Lung (tissue), 12 donors: ENCODE data around the gene NLRX1. TPM values are rescaled to one million over a fixed set of nuclear protein-coding genes. Genes with fewer than 3 reads are reported as not detected.
"Not testable (repeated sequence)": the region's sequence is repeated elsewhere in the genome, so short reads cannot be mapped to it uniquely, and the experiment has no call there.

Source experiments
- ATAC-seq: fragments of 200-7000 bp; cut with Tn5 transposase; one replicate; pipeline ENCODE4 v1.9.1; 2020; ENCODE audit warnings: moderate number of reproducible peaks; ENCODE audit not compliant: insufficient read depth, low FRiP score
- DNase-seq, 3 donors: peaks; one replicate each; pipeline ENCODE4 v3.0.0-alpha.2; 2013 to 2017
- H3K27ac ChIP-seq, 2 donors: one replicate each; pipeline ENCODE4 v1.5.1; 2013; ENCODE audit warnings: mild to moderate bottlenecking in 2 of 2, moderate library complexity in 2 of 2, control low read depth in 1 of 2, inconsistent platforms in 1 of 2, low read depth in 1 of 2, low read length in 1 of 2
- H3K27me3 ChIP-seq, 3 donors: one replicate each; pipeline ENCODE4 v1.5.1; 2013; ENCODE audit warnings: low read length in 2 of 3; ENCODE audit not compliant: control insufficient read depth in 3 of 3, insufficient read depth in 3 of 3
- H3K36me3 ChIP-seq, 4 donors: one replicate each; pipeline ENCODE4 v1.5.1; 2013; ENCODE audit warnings: low read length in 4 of 4, mild to moderate bottlenecking in 1 of 4, moderate library complexity in 1 of 4; ENCODE audit not compliant: control insufficient read depth in 4 of 4, insufficient read depth in 4 of 4
- H3K4me1 ChIP-seq, 5 donors: one replicate each; pipeline ENCODE4 v1.5.1; 2013; ENCODE audit warnings: low read length in 5 of 5, mild to moderate bottlenecking in 2 of 5, moderate library complexity in 1 of 5; ENCODE audit not compliant: control insufficient read depth in 5 of 5, insufficient read depth in 5 of 5
- H3K4me3 ChIP-seq: one replicate; pipeline ENCODE4 v1.5.1; 2013; ENCODE audit warnings: mild to moderate bottlenecking, control low read depth, moderate library complexity
- H3K9ac ChIP-seq, 2 donors: one replicate each; pipeline ENCODE4 v1.5.1; 2013; ENCODE audit warnings: low read length in 2 of 2, control low read depth in 1 of 2; ENCODE audit not compliant: insufficient read depth in 1 of 2
- H3K9me3 ChIP-seq, 4 donors: one replicate each; pipeline ENCODE4 v1.5.1; 2013; ENCODE audit warnings: low read length in 3 of 4, mild to moderate bottlenecking in 1 of 4, moderate library complexity in 1 of 4; ENCODE audit not compliant: control insufficient read depth in 4 of 4, insufficient read depth in 3 of 4
- WGBS, 2 donors: extraction: QIAGEN DNeasy Blood & Tissue Kit; methylation state at CpG; one replicate each; pipeline ENCODE4 v1.1.7; 2013; 5-methylcytosine and 5-hydroxymethylcytosine counted together
- polyA plus RNA-seq, 2 donors: library from polyadenylated mRNA; stranded (reverse); fragments of 200-250 nt; gene quantifications; one replicate each; pipeline ENCODE4 v1.2.1, GENCODE V29; 2013
- total RNA-seq, 2 donors: library from RNA; depleted of rRNA in 1 of 2; stranded (reverse); fragments of >200 nt in 1 of 2; gene quantifications; one replicate each; pipeline ENCODE4 v1.2.1, GENCODE V29; 2014 to 2021
- TF ChIP-seq, protein P1 (sequence below): IDR thresholded peaks from 2 replicates; pipeline ENCODE4 v1.5.1; 2012; ENCODE audit warnings: mild to moderate bottlenecking; ENCODE audit errors: control extremely low read depth, extremely low read depth
- donor health status: control.
- donor health status: control.
- donor health status: Bipolar disorder and iron deficiency.
- donor health status: healthy.
- donor health status: DM: yes; HTN: yes; CAD: no.

NLRX1 gene
- total and polyA plus RNA-seq, 4 donors = 5.1 to 22.6 (median 11.6) TPM

DNA sequence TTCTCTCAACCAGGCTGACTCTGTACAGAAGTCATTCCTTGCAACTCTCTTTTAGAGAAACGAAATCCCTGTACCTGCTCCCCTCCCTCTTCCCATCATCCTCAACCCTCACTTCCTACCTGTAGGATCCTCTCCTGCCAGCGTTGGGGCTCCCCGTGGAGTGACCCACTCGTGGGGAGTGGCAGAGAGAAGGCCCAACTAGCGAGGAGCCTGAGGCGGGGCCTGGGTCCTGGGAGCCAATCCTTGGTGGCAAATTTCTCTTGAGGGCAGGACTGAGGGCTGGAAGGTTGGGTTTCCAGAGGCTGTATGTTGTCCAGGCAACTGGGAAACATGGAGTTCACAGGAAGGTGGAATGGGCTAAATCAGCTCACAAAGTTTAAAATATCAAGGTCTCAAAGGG is 27.2 kb downstream of the NLRX1 start:
- DNase-seq (peak in 1 of 3 donors; percentile 36), ATAC-seq (peak; percentile 80)
- TF ChIP-seq, protein P1, sequence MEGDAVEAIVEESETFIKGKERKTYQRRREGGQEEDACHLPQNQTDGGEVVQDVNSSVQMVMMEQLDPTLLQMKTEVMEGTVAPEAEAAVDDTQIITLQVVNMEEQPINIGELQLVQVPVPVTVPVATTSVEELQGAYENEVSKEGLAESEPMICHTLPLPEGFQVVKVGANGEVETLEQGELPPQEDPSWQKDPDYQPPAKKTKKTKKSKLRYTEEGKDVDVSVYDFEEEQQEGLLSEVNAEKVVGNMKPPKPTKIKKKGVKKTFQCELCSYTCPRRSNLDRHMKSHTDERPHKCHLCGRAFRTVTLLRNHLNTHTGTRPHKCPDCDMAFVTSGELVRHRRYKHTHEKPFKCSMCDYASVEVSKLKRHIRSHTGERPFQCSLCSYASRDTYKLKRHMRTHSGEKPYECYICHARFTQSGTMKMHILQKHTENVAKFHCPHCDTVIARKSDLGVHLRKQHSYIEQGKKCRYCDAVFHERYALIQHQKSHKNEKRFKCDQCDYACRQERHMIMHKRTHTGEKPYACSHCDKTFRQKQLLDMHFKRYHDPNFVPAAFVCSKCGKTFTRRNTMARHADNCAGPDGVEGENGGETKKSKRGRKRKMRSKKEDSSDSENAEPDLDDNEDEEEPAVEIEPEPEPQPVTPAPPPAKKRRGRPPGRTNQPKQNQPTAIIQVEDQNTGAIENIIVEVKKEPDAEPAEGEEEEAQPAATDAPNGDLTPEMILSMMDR = no peak
- no peak overlapping the region for H3K27ac ChIP-seq
- no peaks in the 10 kb centered on the region for H3K36me3 ChIP-seq
- peaks cover 0 to 2% (median 0%) of the 10 kb centered on the region in 5 donors for H3K4me1 ChIP-seq
- no peaks in the 10 kb centered on the region for H3K27me3 ChIP-seq
- H3K4me3 ChIP-seq = no peak overlapping the region
- no peak overlapping the region for H3K9ac ChIP-seq
- no peaks in the 10 kb centered on the region for H3K9me3 ChIP-seq
- WGBS, 2 donors = 39 to 44% methylated on average over 6 of the region's 6 CpGs

DNA sequence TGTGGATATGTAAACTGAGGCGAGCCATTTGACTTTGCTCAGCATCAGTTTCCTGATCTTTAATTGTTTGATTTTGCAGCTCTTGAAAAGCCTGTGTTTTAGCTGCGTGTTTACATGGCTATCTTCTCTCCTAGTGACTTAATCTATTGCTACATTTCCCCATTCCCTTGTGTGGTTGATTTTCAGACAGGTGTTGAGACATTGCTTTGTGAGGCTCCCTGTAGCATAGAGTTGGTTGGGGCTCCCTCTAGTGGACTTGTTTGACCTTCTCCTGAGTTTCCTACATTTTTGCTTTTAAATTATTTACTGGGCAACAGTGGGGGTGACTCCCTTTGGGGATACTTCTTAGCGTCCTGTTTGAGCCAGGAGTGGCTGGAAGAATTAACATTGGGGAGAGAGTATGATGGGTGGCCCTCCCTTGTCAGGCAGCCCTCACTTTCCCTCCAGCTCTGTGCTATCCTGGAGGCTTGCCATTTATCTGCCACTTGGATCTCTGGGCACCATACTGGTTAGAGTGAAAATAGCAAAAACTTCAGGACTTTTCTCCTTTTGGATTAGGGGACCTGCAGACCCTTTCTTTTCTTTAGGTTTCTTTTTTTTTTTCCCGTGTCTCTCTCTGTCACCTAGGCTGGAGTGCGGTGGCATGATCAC is 28.4 kb downstream of the NLRX1 start:
- DNase-seq = peak; percentile 69 to 87 (median 84)
- peak; percentile 82 for ATAC-seq
- Histone ChIP-seq H3K4me1 (peaks cover 0 to 2% (median 0%) of the 10 kb centered on the region in 5 donors), H3K9me3 (no peaks in the 10 kb centered on the region), H3K27me3 (no peaks in the 10 kb centered on the region), H3K36me3 (no peaks in the 10 kb centered on the region), H3K4me3 (no peak overlapping the region), H3K27ac (peak overlapping the region in 1 of 2 donors; percentile 1), H3K9ac (no peak overlapping the region)
- TF ChIP-seq, protein P1 = peak; percentile 67
- 37 to 41% methylated on average over 5 of the region's 5 CpGs for WGBS, 2 donors

DNA sequence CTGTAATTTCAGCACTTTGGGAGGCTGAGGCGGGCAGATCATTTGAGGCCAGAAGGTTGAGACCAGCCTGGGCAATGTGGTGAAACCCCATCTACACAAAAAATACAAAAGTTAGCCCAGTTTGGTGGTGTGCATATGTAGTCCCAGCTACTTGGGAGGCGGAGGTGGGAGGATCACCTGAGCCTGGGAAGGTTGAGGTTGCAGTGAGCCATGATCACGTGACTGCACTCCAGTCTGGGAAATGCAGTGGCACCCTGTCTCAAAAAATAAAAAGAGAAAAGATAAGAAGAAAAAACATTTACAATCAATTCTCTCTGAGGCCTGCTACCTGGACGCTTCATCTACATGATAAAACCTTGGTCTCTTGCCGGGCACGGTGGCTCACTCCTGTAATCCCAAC is 30.4 kb downstream of the NLRX1 start:
- WGBS, 2 donors = 88 to 95% methylated on average over 6 of the region's 6 CpGs
- Histone ChIP-seq H3K9ac (no peak overlapping the region), H3K27ac (no peak overlapping the region), H3K4me3 (no peak overlapping the region), H3K27me3 (no peaks in the 10 kb centered on the region), H3K36me3 (no peaks in the 10 kb centered on the region), H3K4me1 (peaks cover 0 to 2% (median 0%) of the 10 kb centered on the region in 5 donors), H3K9me3 (no peaks in the 10 kb centered on the region)
- DNase-seq (no peak), ATAC-seq (no peak)
- TF ChIP-seq, protein P1 = no peak

DNA sequence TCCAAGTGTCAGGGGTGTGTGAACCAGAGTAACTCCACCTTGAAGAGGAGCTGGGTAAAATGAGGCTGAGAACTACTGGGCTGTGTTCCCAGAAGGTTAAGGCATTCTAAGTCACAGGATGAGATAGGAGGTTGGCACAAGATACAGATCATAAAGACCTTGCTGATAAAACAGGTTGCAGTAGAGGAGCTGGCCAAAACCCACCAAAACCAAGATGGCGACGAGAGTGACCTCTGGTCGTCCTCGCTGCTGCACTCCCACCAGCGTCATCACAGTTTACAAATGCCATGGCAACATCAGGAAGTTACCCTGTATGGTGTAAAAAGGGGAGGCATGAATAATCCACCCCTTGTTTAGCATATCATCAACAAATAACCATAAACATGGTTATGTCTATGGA is 32.7 kb downstream of the NLRX1 start:
- WGBS, 2 donors = 90 to 91% methylated on average over 5 of the region's 5 CpGs
- H3K36me3 ChIP-seq, DNase-seq: not testable (repeated sequence)

More for the DNA sequence above, 32.7 kb downstream of the NLRX1 start:
- not testable (repeated sequence) for H3K27me3 ChIP-seq, H3K4me1 ChIP-seq, H3K4me3 ChIP-seq, H3K9me3 ChIP-seq, H3K9ac ChIP-seq, ATAC-seq, H3K27ac ChIP-seq
